GM12878 (cell line): ENCODE measurements around the gene TECPR1. TPM values are rescaled to one million over a fixed set of nuclear protein-coding genes. Genes with fewer than 3 reads are reported as not detected.

ENCODE experiments used
- ATAC-seq: fragments of 200-7000 bp; cut with Tn5 transposase; 3 replicates; pipeline ENCODE4 v1.9.1; 2020; ENCODE audit warnings: mild to moderate bottlenecking, moderate library complexity
- BruUV-seq: library from RNA; stranded (reverse); fragments of 400-500 nt; replicated peaks from 2 replicates; lab custom pipeline; 2021; lab: Mats Ljungman, UMichigan
- CTCF ChIA-PET: fragments of 300-600 bp; sonication (Branson Sonifier 250); formaldehyde crosslinking; extraction: SDS; loops from one replicate; lab custom pipeline; 2021; ENCODE audit warnings: inconsistent platforms; lab: Yijun Ruan, JAX
- POLR2A ChIA-PET: fragments of 350-600 bp; formaldehyde crosslinking; extraction: SDS; loops from one replicate; lab custom pipeline; 2021; ENCODE audit warnings: inconsistent platforms; lab: Charles Lee
- RAD21 ChIA-PET: fragments of 300-600 bp; sonication (Branson Sonifier 250); formaldehyde crosslinking; loops from one replicate; lab custom pipeline; 2023; ENCODE audit warnings: antibody characterized with exemption; ENCODE audit not compliant: unreplicated experiment; lab: Charles Lee
- SMC1A ChIA-PET: fragments of 300-600 bp; sonication (Branson Sonifier 250); formaldehyde crosslinking; loops from one replicate; lab custom pipeline; 2023; ENCODE audit not compliant: unreplicated experiment, uncharacterized antibody; lab: Charles Lee
- DNase-seq: peaks from one replicate; pipeline ENCODE4 v3.0.0-alpha.2; 2011; ENCODE audit warnings: low read depth, low spot score
- FAIRE-seq: peaks from 3 replicates; lab custom pipeline; 2011; peaks lifted over from hg19 to GRCh38; lab: Jason Lieb, UNC
- H2AFZ ChIP-seq: 2 replicates; pipeline ENCODE4 v1.6.0; 2011; ENCODE audit warnings: low read depth, low read length, control low read depth; ENCODE audit not compliant: control insufficient read depth
- H3K27ac ChIP-seq: 2 replicates; pipeline ENCODE4 v1.5.1; 2011; ENCODE audit warnings: control low read depth; ENCODE audit not compliant: control insufficient read depth, insufficient read depth
- H3K27me3 ChIP-seq, 2 experiments: replicated peaks in 1 of 2; 2 replicates each; pipeline versions ENCODE4 v1.6.0 to v1.6.1; 2011; ENCODE audit warnings: low read length in 1 of 2; ENCODE audit not compliant: control insufficient read depth in 2 of 2, insufficient read depth in 2 of 2
- H3K36me3 ChIP-seq, 2 experiments: 2 replicates each; pipeline ENCODE4 v1.5.1; 2011; ENCODE audit warnings: low read length in 1 of 2; ENCODE audit not compliant: control insufficient read depth in 2 of 2, insufficient read depth in 2 of 2
- H3K4me1 ChIP-seq: 2 replicates; pipeline ENCODE4 v1.6.1; 2011; ENCODE audit warnings: mild to moderate bottlenecking, low read length, moderate library complexity, mixed read lengths; ENCODE audit not compliant: control insufficient read depth, insufficient read depth
- H3K4me2 ChIP-seq: 2 replicates; pipeline ENCODE4 v1.6.0; 2011; ENCODE audit warnings: control low read depth; ENCODE audit not compliant: control insufficient read depth, insufficient read depth
- H3K4me3 ChIP-seq: fragments of 200-600 bp; sonication (generic); 2 replicates; pipeline ENCODE4 v1.5.1; 2016
- H3K79me2 ChIP-seq: 2 replicates; pipeline ENCODE4 v1.6.0; 2011; ENCODE audit warnings: low read length; ENCODE audit not compliant: control insufficient read depth, insufficient read depth
- H3K9ac ChIP-seq: 2 replicates; pipeline ENCODE4 v1.8.0; 2011; ENCODE audit warnings: low read length, control low read depth, mixed read lengths; ENCODE audit not compliant: control insufficient read depth, insufficient read depth
- H3K9me3 ChIP-seq: replicated peaks from 3 replicates; pipeline ENCODE4 v1.5.1; 2011; ENCODE audit warnings: mild to moderate bottlenecking, low read length; ENCODE audit not compliant: control insufficient read depth, insufficient read depth
- H4K20me1 ChIP-seq: 2 replicates; pipeline ENCODE4 v1.6.0; 2011; ENCODE audit not compliant: control insufficient read depth, insufficient read depth
- ESRRA ChIP-seq: IDR thresholded peaks from 2 replicates; pipeline ENCODE4 v1.6.1; 2012; ENCODE audit warnings: mild to moderate bottlenecking, low read length, improper control_type of control experiment
- FOS ChIP-seq: IDR thresholded peaks from 3 replicates; pipeline ENCODE4 v1.6.1; 2011; ENCODE audit warnings: borderline replicate concordance; ENCODE audit not compliant: insufficient read length; ENCODE audit errors: extremely low read depth
- IKZF1 ChIP-seq: fragments of 450-650 bp; conservative IDR thresholded peaks from 2 replicates; pipeline ENCODE4 v1.6.1; 2017; ENCODE audit warnings: antibody characterized with exemption, mild to moderate bottlenecking
- KAT2A ChIP-seq: conservative IDR thresholded peaks from 2 replicates; pipeline ENCODE4 v1.6.1; 2011; ENCODE audit warnings: low read depth, low read length; ENCODE audit not compliant: control insufficient read depth
- LARP7 ChIP-seq: fragments of 450-650 bp; IDR thresholded peaks from 2 replicates; pipeline ENCODE4 v1.6.1; 2017; ENCODE audit warnings: mild to moderate bottlenecking
- MXI1 ChIP-seq: fragments of 150-350 bp; IDR thresholded peaks from 2 replicates; pipeline ENCODE4 v1.6.1; 2011; ENCODE audit warnings: low read depth, mild to moderate bottlenecking, inconsistent platforms, low read length, improper control_type of control experiment
- NR2C2 ChIP-seq: IDR thresholded peaks from 2 replicates; pipeline ENCODE4 v1.6.1; 2011; ENCODE audit warnings: borderline replicate concordance, low read depth; ENCODE audit not compliant: control insufficient read depth, insufficient read length
- PAX5 ChIP-seq: IDR thresholded peaks from 2 replicates; pipeline ENCODE4 v1.6.1; 2011; ENCODE audit warnings: low read depth, low read length, borderline replicate concordance
- SIX5 ChIP-seq: IDR thresholded peaks from 2 replicates; pipeline ENCODE4 v1.6.1; 2011; ENCODE audit warnings: mild to moderate bottlenecking, low read depth, low read length, moderate library complexity; ENCODE audit not compliant: severe bottlenecking
- SMC3 ChIP-seq: IDR thresholded peaks from 2 replicates; pipeline ENCODE4 v1.6.1; 2011; ENCODE audit warnings: low read length, improper control_type of control experiment, borderline replicate concordance
- STAT1 ChIP-seq: fragments of 450-650 bp; conservative IDR thresholded peaks from 2 replicates; pipeline ENCODE4 v1.6.1; 2014; ENCODE audit warnings: antibody characterized with exemption, mild to moderate bottlenecking
- TAF1 ChIP-seq: IDR thresholded peaks from 2 replicates; pipeline ENCODE4 v1.6.1; 2011; ENCODE audit warnings: mild to moderate bottlenecking, low read depth, low read length, borderline replicate concordance
- TCF3 ChIP-seq: IDR thresholded peaks from 2 replicates; pipeline ENCODE4 v1.6.1; 2012; ENCODE audit warnings: low read depth, mild to moderate bottlenecking, low read length, borderline replicate concordance; ENCODE audit not compliant: insufficient read depth
- ZBED1 ChIP-seq: IDR thresholded peaks from 2 replicates; pipeline ENCODE4 v1.6.1; 2016; ENCODE audit warnings: borderline replicate concordance
- WGBS: methylation state at CpG from one replicate; pipeline ENCODE4 v1.1.6; 2016; ENCODE audit warnings: low lambda C conversion rate; ENCODE audit not compliant: insufficient replicate concordance, insufficient coverage; ENCODE audit errors: missing lambda C conversion rate; 5-methylcytosine and 5-hydroxymethylcytosine counted together
- in situ Hi-C: fragments of 300-500 bp; cut with MboI; formaldehyde crosslinking; loops from 9 replicates; pipeline ENCODE4 v1.14.3; 2018; ENCODE audit warnings: mixed read lengths
- intact Hi-C: fragments of 100-400 bp; cut with micrococcal nuclease; formaldehyde crosslinking; loops from one replicate; pipeline ENCODE4 v1.14.2; 2022; ENCODE audit not compliant: unreplicated experiment
- polyA plus RNA-seq, 11 experiments: library from polyadenylated mRNA; depleted of rRNA in 4 of 11; unstranded in 6 of 11; stranded (reverse) in 5 of 11; fragments of >200 nt; fragmentation: Nextera tagmentation in 4 of 11; fragmentation: Illumina TruSeq in 1 of 11; extraction: Ambion mirVana in 4 of 11; extraction: Trizol in 1 of 11; gene quantifications; 1 replicate in 1 of 11; 2 replicates in 10 of 11; pipeline versions ENCODE4 v1.2.1 to v1.2.3, GENCODE V29; 2011 to 2016; ENCODE audit warnings: inconsistent platforms in 2 of 11, missing spikeins in 2 of 11, low read depth in 1 of 11
- total RNA-seq, 4 experiments: library from RNA; depleted of rRNA in 3 of 4; stranded (reverse); fragments of >200 nt in 3 of 4; fragmentation: Illumina TruSeq in 1 of 4; extraction: Trizol in 1 of 4; gene quantifications; 2 replicates each; pipeline versions ENCODE4 v1.2.1 to v1.2.3, GENCODE V29; 2013 to 2021
- TF ChIP-seq, protein P1 (sequence below): fragments of 450-650 bp; IDR thresholded peaks from 2 replicates; pipeline ENCODE4 v1.6.1; 2017; ENCODE audit warnings: antibody characterized with exemption, mild to moderate bottlenecking, moderate library complexity
- TF ChIP-seq, protein P2 (sequence below): IDR thresholded peaks from 2 replicates; pipeline ENCODE4 v1.6.1; 2011; ENCODE audit warnings: low read depth, mild to moderate bottlenecking, low read length, moderate library complexity, borderline replicate concordance; ENCODE audit errors: extremely low read depth
- TF ChIP-seq, protein P3 (sequence below): fragments of 450-650 bp; formaldehyde crosslinking; IDR thresholded peaks from 2 replicates; pipeline ENCODE4 v1.5.0; 2022; ENCODE audit warnings: mild to moderate bottlenecking, missing genetic modification characterization

Gene TECPR1
- total and polyA plus RNA-seq, 10 of the 15 experiments (the other 5 are each of a cell fraction or from before 2014, with no cell fraction given), result 0.26 to 16.8 (median 4.2) TPM

DNA sequence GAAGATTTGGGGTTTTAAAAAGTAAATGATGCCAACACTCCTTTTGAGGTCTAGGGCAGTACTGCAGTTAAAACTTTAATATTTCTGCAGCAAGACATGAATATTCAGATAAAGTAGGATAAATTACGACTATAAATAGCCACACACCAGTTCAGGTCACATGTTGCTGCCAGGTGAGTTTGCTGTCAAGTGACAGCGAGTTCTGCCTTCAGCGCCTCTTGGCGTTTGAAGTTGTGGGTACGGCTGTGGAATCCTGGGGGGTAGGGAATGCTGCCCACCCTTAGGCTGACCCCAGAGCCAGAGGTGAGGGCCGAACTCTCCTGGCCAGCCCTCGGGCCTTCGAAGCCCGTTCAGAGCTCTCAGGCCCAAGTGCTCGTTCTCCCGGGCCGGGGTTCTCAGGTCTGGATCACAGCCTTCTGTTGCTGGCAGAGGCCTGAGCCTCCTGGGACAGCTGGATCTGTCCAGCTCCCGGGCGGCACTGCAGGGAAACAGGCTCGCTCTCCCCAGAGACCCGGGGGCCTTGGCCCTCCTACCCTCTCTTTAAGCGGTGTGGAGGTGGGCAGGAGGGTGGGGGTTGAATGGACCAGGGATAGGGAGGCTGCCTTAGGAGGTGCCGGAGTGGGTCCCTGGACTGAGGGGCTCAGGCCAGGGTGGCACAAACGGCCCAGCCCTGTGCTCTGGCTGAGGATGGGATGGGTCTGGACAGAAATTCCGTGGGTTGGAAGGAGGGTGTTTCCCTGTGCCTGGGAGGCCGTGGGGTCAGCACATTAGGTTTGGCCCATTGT is 34.9 kb upstream of the TECPR1 start:
- intact Hi-C loops, result no loop called here
- TF ChIP-seq NR2C2, result no peak
- no peak for TF ChIP-seq SMC3
- TF ChIP-seq MXI1, result no peak
- TF ChIP-seq TAF1, result no peak
- no peak for TF ChIP-seq STAT1
- no peak for TF ChIP-seq ESRRA
- TF ChIP-seq, protein P1, sequence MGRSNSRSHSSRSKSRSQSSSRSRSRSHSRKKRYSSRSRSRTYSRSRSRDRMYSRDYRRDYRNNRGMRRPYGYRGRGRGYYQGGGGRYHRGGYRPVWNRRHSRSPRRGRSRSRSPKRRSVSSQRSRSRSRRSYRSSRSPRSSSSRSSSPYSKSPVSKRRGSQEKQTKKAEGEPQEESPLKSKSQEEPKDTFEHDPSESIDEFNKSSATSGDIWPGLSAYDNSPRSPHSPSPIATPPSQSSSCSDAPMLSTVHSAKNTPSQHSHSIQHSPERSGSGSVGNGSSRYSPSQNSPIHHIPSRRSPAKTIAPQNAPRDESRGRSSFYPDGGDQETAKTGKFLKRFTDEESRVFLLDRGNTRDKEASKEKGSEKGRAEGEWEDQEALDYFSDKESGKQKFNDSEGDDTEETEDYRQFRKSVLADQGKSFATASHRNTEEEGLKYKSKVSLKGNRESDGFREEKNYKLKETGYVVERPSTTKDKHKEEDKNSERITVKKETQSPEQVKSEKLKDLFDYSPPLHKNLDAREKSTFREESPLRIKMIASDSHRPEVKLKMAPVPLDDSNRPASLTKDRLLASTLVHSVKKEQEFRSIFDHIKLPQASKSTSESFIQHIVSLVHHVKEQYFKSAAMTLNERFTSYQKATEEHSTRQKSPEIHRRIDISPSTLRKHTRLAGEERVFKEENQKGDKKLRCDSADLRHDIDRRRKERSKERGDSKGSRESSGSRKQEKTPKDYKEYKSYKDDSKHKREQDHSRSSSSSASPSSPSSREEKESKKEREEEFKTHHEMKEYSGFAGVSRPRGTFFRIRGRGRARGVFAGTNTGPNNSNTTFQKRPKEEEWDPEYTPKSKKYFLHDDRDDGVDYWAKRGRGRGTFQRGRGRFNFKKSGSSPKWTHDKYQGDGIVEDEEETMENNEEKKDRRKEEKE, result no peak
- TF ChIP-seq SIX5, result no peak
- TF ChIP-seq, protein P2, sequence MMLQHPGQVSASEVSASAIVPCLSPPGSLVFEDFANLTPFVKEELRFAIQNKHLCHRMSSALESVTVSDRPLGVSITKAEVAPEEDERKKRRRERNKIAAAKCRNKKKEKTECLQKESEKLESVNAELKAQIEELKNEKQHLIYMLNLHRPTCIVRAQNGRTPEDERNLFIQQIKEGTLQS, result no peak
- no peak for TF ChIP-seq LARP7
- TF ChIP-seq KAT2A, result no peak
- TF ChIP-seq FOS, result no peak
- TF ChIP-seq ZBED1, result no peak
- TF ChIP-seq, protein P3, sequence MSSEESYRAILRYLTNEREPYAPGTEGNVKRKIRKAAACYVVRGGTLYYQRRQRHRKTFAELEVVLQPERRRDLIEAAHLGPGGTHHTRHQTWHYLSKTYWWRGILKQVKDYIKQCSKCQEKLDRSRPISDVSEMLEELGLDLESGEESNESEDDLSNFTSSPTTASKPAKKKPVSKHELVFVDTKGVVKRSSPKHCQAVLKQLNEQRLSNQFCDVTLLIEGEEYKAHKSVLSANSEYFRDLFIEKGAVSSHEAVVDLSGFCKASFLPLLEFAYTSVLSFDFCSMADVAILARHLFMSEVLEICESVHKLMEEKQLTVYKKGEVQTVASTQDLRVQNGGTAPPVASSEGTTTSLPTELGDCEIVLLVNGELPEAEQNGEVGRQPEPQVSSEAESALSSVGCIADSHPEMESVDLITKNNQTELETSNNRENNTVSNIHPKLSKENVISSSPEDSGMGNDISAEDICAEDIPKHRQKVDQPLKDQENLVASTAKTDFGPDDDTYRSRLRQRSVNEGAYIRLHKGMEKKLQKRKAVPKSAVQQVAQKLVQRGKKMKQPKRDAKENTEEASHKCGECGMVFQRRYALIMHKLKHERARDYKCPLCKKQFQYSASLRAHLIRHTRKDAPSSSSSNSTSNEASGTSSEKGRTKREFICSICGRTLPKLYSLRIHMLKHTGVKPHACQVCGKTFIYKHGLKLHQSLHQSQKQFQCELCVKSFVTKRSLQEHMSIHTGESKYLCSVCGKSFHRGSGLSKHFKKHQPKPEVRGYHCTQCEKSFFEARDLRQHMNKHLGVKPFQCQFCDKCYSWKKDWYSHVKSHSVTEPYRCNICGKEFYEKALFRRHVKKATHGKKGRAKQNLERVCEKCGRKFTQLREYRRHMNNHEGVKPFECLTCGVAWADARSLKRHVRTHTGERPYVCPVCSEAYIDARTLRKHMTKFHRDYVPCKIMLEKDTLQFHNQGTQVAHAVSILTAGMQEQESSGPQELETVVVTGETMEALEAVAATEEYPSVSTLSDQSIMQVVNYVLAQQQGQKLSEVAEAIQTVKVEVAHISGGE (CRISPR knock-in tag), result no peak
- TF ChIP-seq IKZF1, result no peak
- TF ChIP-seq TCF3, result no peak
- no peak for TF ChIP-seq PAX5

More for the DNA sequence above, 34.9 kb upstream of the TECPR1 start:
- peaks cover 2 to 3% of the 10 kb centered on the region in 2 experiments for H3K36me3 ChIP-seq
- no TSS peak for BruUV-seq
- FAIRE-seq (no peak), ATAC-seq (no peak), DNase-seq (no peak)
- no peak overlapping the region for H3K9ac ChIP-seq
- no peaks in the 10 kb centered on the region for H4K20me1 ChIP-seq
- no peak overlapping the region for H3K4me2 ChIP-seq
- WGBS, result 95% methylated on average over 21 of the region's 21 CpGs
- no peak overlapping the region for H3K27ac ChIP-seq
- H3K4me1 ChIP-seq, result peaks cover 6% of the 10 kb centered on the region
- H3K79me2 ChIP-seq, result peaks cover 2% of the 10 kb centered on the region; the same call in 1 of the 2 replicates
- no peak overlapping the region for H3K4me3 ChIP-seq
- CTCF ChIA-PET, result interaction anchor here (2.8 kb wide), 1 partner anchor 115 kb away, joined by 10 read pairs; the partner anchor contains the start of gene BAIAP2L1
- H2AFZ ChIP-seq, result no peak overlapping the region
- in situ Hi-C loops, result no loop called here
- H3K27me3 ChIP-seq, result no peaks in the 10 kb centered on the region
- POLR2A ChIA-PET, result no interaction called here
- H3K9me3 ChIP-seq, result no peaks in the 10 kb centered on the region
- SMC1A ChIA-PET, result interaction anchor here (0.7 to 0.9 kb wide), 2 partner anchors 7 to 613 kb away, joined by 3 read pairs; no protein-coding TSS in a partner anchor
- RAD21 ChIA-PET, result no interaction called here
